Body of pancreas (tissue), 4 donors: ENCODE results near the gene SMARCB1. TPM values are rescaled to one million over a fixed set of nuclear protein-coding genes. Genes with fewer than 3 reads are reported as not detected.

Experiments used
- ATAC-seq: fragments of 150-250 bp; one replicate; pipeline ENCODE4 v1.9.1; 2016
- DNase-seq, 4 donors: peaks; one replicate each; pipeline ENCODE4 v3.0.0-alpha.2; 2019
- H3K27ac ChIP-seq, 4 donors: fragments of 200-600 bp; sonication (generic); 1 replicate in 3 of 4; 2 replicates in 1 of 4; pipeline versions ENCODE4 v1.5.1 to v1.6.1; 2016 to 2019; ENCODE audit warnings: mild to moderate bottlenecking in 1 of 4, mixed read lengths in 1 of 4, moderate library complexity in 1 of 4
- H3K27me3 ChIP-seq, 2 donors: fragments of 200-600 bp; sonication (generic); one replicate each; pipeline ENCODE4 v1.6.0; 2016; ENCODE audit warnings: mild to moderate bottlenecking in 1 of 2
- H3K36me3 ChIP-seq, 2 donors: fragments of 200-600 bp; sonication (generic); replicated peaks in 1 of 2; 2 replicates each; pipeline ENCODE4 v1.5.1; 2016; ENCODE audit warnings: low read depth in 2 of 2; ENCODE audit not compliant: insufficient read depth in 1 of 2
- H3K4me1 ChIP-seq: fragments of 200-600 bp; sonication (generic); one replicate; pipeline ENCODE4 v1.6.0; 2016
- H3K4me3 ChIP-seq, 2 donors: fragments of 200-600 bp; sonication (generic); 1 replicate in 1 of 2; 2 replicates in 1 of 2; pipeline ENCODE4 v1.5.1; 2016 to 2019
- H3K9me3 ChIP-seq, 3 donors: fragments of 200-600 bp; sonication (generic); 1 replicate in 2 of 3; 2 replicates in 1 of 3; pipeline ENCODE4 v1.5.1; 2016
- POLR2A ChIP-seq, 3 donors: fragments of 450-650 bp; IDR thresholded peaks; one replicate each; pipeline ENCODE4 v1.6.1; 2016; ENCODE audit warnings: antibody characterized with exemption in 3 of 3, mild to moderate bottlenecking in 2 of 3
- WGBS, 2 donors: methylation state at CpG; one replicate each; pipeline ENCODE4 v1.1.5; 2017; 5-methylcytosine and 5-hydroxymethylcytosine counted together
- intact Hi-C: fragments of 100-400 bp; cut with DNase I; formaldehyde crosslinking; loops from one replicate; pipeline ENCODE4 v1.15.1; 2023
- total RNA-seq, 2 donors: library from RNA; depleted of rRNA; stranded (reverse); fragments of >200 nt; gene quantifications; one replicate each; pipeline ENCODE4 v1.1.0, GENCODE V29; 2016
- TF ChIP-seq, protein P1 (sequence below), 7 experiments: fragments of 450-650 bp in 4 of 7; fragments of 200-600 bp in 3 of 7; sonication (generic) in 3 of 7; IDR thresholded peaks; one replicate each; pipeline ENCODE4 v1.5.1; 2016 to 2019; ENCODE audit warnings: antibody characterized with exemption in 7 of 7

SMARCB1 gene
- total RNA-seq, 2 donors from 2014 or later, result 40.2 to 119 TPM

DNA sequence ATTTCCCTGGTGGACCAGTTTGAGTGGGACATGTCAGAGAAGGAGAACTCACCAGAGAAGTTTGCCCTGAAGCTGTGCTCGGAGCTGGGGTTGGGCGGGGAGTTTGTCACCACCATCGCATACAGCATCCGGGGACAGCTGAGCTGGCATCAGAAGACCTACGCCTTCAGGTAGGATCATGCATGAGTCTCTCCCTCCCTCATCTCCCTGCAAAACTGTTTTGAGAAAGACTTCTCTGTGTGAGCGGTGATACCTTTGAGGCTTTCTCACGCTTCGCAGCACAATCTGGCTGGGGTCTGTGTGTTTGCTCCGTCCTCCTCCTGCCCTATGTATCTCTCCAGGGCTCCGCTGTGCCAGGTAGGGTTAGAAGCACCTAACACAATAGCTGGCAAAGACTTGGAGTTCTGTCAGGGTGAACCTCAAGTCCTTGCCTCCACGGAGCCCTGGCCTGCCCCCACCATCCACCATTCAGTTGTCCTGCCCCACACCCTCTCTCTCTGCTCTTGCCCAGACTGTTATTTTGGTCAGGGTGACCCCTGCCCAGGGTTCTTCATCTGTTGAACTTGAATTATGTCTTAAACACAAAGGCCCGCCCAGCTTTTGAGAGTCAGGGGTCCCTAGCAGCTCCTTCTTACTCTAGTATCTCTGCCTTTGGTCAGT lies 38.6 kb downstream of the SMARCB1 start:
- intact Hi-C loops, result no loop called here
- peaks cover 4 to 44% of the 10 kb centered on the region in 2 donors for H3K36me3 ChIP-seq
- no peak for DNase-seq
- no peaks in the 10 kb centered on the region for H3K9me3 ChIP-seq
- H3K4me3 ChIP-seq, result no peak overlapping the region
- ATAC-seq, result no peak
- 93 to 96% methylated on average over 7 to 12 of the region's 12 CpGs for WGBS, 2 donors
- H3K27ac ChIP-seq, result no peak overlapping the region
- no peaks in the 10 kb centered on the region for H3K27me3 ChIP-seq
- H3K4me1 ChIP-seq, result no peaks in the 10 kb centered on the region
- no peak for TF ChIP-seq POLR2A (IDR thresholded peaks at IDR 0.05)
- TF ChIP-seq, protein P1, sequence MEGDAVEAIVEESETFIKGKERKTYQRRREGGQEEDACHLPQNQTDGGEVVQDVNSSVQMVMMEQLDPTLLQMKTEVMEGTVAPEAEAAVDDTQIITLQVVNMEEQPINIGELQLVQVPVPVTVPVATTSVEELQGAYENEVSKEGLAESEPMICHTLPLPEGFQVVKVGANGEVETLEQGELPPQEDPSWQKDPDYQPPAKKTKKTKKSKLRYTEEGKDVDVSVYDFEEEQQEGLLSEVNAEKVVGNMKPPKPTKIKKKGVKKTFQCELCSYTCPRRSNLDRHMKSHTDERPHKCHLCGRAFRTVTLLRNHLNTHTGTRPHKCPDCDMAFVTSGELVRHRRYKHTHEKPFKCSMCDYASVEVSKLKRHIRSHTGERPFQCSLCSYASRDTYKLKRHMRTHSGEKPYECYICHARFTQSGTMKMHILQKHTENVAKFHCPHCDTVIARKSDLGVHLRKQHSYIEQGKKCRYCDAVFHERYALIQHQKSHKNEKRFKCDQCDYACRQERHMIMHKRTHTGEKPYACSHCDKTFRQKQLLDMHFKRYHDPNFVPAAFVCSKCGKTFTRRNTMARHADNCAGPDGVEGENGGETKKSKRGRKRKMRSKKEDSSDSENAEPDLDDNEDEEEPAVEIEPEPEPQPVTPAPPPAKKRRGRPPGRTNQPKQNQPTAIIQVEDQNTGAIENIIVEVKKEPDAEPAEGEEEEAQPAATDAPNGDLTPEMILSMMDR (IDR thresholded peaks at IDR 0.05), result no peak

DNA sequence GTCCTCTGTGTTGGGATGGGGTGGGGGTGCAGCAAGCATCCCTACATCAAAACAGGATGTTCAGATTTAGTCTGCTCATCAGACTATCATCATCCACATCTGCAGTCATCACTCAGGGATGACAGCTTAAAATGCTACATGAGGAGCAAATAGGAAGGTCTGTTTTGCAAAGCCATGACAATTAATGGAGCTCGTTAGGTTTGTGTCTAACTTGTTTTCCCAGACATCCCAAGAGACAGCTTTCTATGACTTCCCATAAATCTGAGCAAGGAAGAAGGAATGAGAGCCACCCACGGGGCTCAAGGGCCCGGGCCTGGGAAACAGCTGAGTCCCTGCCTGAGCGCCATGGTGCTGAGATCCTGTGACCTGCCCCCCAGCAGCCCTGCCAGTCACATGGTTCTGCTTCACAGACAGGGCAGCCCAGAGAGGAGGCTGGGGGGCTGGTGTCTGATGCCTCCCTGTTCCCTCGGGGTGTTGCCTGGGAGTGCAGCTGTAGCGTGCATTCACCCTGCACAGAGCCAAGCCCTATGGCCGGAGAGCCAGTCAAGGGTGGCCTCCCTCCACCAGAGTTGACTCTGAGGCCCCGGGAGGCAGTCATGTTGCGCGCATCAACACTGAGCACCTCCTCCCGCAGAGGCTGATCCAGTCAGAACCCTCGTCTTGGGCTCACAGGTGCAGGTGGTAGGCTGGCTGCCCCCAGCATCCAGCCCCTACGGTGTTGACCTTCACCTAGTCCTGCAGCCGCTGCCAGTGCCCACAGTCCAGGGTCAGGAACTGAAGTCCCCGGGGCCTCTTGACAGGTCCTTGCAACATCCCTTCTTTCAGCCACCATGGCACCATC lies 40.0 kb downstream of the SMARCB1 start:
- DNase-seq, result no peak
- peaks cover 4 to 43% of the 10 kb centered on the region in 2 donors for H3K36me3 ChIP-seq
- 81 to 92% methylated on average over 5 to 15 of the region's 15 CpGs for WGBS, 2 donors

DNA sequence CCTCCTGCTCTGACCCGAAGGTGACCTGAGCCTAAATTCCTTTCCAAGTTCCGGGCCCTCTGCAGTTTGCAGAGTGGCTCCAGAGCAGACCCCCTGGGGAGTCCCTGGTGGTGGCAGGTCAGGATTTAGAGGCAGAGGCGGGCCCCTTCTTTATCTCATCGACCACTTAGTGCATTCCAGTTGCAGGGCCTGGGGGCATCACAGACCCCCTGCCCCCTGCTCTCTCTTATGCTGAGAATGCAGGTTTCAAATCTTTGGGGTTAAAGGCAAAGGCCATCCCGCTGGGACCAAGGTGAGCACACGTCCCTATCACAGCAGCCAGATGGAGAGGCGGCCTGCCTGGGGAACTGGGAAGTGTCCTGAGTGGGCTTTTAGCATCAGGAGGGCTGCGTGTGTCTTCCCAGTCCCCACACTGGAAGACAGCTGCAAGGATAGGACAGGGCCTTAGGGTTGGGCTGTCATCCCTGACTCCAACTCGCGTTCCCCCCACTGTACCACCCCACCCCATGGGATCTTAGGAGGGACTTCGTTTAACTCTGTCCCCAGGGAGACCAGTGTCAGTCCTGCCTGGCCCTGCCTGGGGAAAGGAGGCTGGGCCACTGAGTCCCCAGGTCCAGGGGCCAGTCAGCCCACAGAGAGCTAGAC lies 40.7 kb downstream of the SMARCB1 start:
- Histone ChIP-seq H3K36me3 (peaks cover 4 to 40% of the 10 kb centered on the region in 2 donors), H3K9me3 (no peaks in the 10 kb centered on the region), H3K27me3 (no peaks in the 10 kb centered on the region), H3K4me3 (no peak overlapping the region), H3K27ac (no peak overlapping the region), H3K4me1 (no peaks in the 10 kb centered on the region)
- intact Hi-C loops, result no loop called here
- no peak for DNase-seq
- ATAC-seq, result no peak
- no peak for TF ChIP-seq POLR2A (IDR thresholded peaks at IDR 0.05)
- TF ChIP-seq, protein P1 (IDR thresholded peaks at IDR 0.05), result no peak
- 87 to 90% methylated on average over 6 to 10 of the region's 11 CpGs for WGBS, 2 donors

More for the DNA sequence above, 40.0 kb downstream of the SMARCB1 start:
- no peak overlapping the region for H3K4me3 ChIP-seq
- no peaks in the 10 kb centered on the region for H3K4me1 ChIP-seq
- TF ChIP-seq POLR2A (IDR thresholded peaks at IDR 0.05), result no peak
- TF ChIP-seq, protein P1 (IDR thresholded peaks at IDR 0.05), result no peak
- H3K27ac ChIP-seq, result no peak overlapping the region
- ATAC-seq, result no peak
- intact Hi-C loops, result no loop called here
- no peaks in the 10 kb centered on the region for H3K9me3 ChIP-seq
- H3K27me3 ChIP-seq, result no peaks in the 10 kb centered on the region

DNA sequence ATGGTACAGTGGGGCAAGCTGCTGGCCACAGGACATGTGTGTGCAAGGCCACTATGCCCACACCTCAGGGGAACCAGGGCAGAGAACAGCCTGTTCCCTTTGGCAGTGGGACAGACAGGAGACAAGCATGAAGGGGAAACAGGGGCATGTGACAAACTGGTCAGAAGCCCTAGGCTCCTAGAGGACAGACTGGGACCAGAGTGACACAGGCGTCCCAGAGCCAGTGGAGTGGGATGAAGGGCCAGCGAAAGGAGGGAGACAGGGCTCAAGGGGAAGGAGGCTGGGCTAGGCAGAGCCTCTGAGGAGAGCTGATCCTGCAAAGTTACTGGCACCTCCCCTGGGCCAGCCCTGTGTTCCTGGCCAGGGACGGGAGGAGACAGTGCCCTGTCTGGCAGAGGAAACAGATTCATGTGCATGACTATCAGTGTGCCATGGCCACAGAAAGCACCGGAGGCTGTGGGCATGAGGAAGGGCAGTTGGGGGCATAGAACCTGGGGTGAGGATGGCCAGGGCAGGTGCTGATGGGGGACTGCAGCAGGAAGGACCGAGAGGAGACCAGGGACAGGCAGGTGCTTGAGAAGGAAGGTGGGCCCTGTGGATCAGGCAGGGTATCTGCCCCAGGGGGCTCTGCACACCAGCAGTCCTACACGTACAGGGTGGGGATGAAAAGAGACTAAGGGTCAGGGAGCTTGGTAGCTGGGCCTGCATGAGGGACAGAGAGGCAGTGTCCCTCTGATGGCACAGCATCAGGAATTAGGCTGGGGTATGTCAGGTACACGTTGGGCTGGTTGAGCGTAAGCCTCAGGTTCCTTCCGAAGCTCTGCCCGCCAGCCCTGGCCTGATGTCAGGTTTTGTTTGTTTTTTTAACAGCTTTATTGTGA lies 42.3 kb downstream of the SMARCB1 start:
- ATAC-seq (no peak), DNase-seq (peak in 1 of 4 donors; percentile 31)
- intact Hi-C loops, result no loop called here
- TF ChIP-seq, protein P1 (IDR thresholded peaks at IDR 0.05), result no peak
- TF ChIP-seq POLR2A (IDR thresholded peaks at IDR 0.05), result no peak
- Histone ChIP-seq H3K9me3 (no peaks in the 10 kb centered on the region), H3K27me3 (no peaks in the 10 kb centered on the region), H3K4me1 (peaks cover 3% of the 10 kb centered on the region), H3K27ac (no peak overlapping the region), H3K36me3 (peaks cover 4 to 32% of the 10 kb centered on the region in 2 donors), H3K4me3 (no peak overlapping the region)
- WGBS, 2 donors, result 87 to 92% methylated on average over 10 of the region's 10 CpGs
